BLaER1 (cell line): ENCODE results near the gene CTU2.

Source experiments
- H3K27ac ChIP-seq: shearing (Covaris generic); formaldehyde crosslinking; 2 replicates; pipeline ENCODE4 v1.8.1; 2022
- H3K27me3 ChIP-seq: shearing (Covaris generic); formaldehyde crosslinking; 2 replicates; pipeline ENCODE4 v1.8.1; 2022
- H3K36me3 ChIP-seq: shearing (Covaris generic); formaldehyde crosslinking; 2 replicates; pipeline ENCODE4 v1.8.1; 2022
- H3K4me1 ChIP-seq: shearing (Covaris generic); formaldehyde crosslinking; 2 replicates; pipeline ENCODE4 v1.8.1; 2022
- H3K4me2 ChIP-seq: shearing (Covaris generic); formaldehyde crosslinking; 2 replicates; pipeline ENCODE4 v1.8.1; 2022
- H3K4me3 ChIP-seq: shearing (Covaris generic); formaldehyde crosslinking; 2 replicates; pipeline ENCODE4 v1.8.1; 2022
- H3K9ac ChIP-seq: shearing (Covaris generic); formaldehyde crosslinking; 2 replicates; pipeline ENCODE4 v1.8.1; 2022
- H3K9me3 ChIP-seq: shearing (Covaris generic); formaldehyde crosslinking; 2 replicates; pipeline ENCODE4 v1.8.1; 2022
- H4K20me1 ChIP-seq: shearing (Covaris generic); formaldehyde crosslinking; 2 replicates; pipeline ENCODE4 v1.8.1; 2022
- Cebpa-rat ChIP-seq: shearing (Covaris generic); IDR thresholded peaks from 2 replicates; pipeline ENCODE4 v1.8.1; 2022

CTU2 gene

DNA sequence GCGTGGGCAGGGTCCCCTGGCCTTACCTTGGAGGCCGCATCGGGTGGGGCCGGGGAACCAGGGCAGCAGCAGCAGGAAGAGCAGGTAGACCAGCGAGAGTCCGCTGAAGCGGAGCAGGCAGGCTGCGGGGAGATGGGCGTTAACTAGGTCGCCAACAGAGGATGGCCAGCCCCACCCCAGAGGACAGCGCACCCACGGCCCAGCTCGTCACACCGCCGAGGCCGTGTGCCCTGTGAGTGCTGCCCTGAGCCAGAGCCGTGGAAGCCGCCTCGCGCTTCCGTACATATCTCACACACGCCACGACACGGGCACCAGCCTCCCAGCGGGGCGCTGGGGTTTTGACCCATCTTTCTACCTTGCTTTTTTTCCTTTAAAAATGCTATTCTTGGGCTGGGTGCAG is 43.1 kb downstream of the CTU2 start:
- TF ChIP-seq Cebpa-rat, result no peak
- Histone ChIP-seq H3K4me3 (no peak overlapping the region), H3K27me3 (no peaks in the 10 kb centered on the region), H3K4me1 (peaks cover 89% of the 10 kb centered on the region), H3K9ac (no peak overlapping the region), H3K36me3 (peaks cover 44% of the 10 kb centered on the region), H3K9me3 (no peaks in the 10 kb centered on the region), H3K27ac (no peak overlapping the region), H4K20me1 (peaks cover 95% of the 10 kb centered on the region), H3K4me2 (0 out of 2 replicates have a peak overlapping the region, but pooled peaks have one; percentile 5)

DNA sequence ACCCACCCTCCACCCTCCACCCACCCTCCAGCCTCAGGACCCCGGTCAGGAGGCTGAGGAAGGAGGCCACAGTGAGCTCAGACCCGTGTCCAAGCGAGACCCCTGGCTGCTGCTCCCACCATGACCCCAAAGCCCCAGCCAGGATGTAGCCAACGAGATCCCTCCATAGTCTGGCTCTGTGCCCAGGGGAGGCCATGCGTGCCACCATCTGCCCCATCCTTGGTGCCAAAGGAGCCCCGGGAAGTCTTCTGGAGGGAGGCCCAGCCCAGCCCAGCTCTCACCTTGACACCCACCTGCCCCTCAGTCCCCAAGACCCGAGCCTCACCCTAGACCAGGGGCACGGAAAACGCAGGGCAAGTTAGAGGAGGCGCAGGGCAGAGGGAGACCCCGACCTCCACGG is 44.6 kb downstream of the CTU2 start:
- Histone ChIP-seq H3K4me2 (peak overlapping the region; percentile 56), H3K4me1 (peaks cover 86% of the 10 kb centered on the region), H4K20me1 (peaks cover 95% of the 10 kb centered on the region), H3K36me3 (peaks cover 56% of the 10 kb centered on the region), H3K27me3 (no peaks in the 10 kb centered on the region), H3K9me3 (no peaks in the 10 kb centered on the region), H3K27ac (peak overlapping the region; percentile 49; the same call in 1 of the 2 replicates), H3K4me3 (no peak overlapping the region), H3K9ac (no peak overlapping the region)
- TF ChIP-seq Cebpa-rat, result no peak

DNA sequence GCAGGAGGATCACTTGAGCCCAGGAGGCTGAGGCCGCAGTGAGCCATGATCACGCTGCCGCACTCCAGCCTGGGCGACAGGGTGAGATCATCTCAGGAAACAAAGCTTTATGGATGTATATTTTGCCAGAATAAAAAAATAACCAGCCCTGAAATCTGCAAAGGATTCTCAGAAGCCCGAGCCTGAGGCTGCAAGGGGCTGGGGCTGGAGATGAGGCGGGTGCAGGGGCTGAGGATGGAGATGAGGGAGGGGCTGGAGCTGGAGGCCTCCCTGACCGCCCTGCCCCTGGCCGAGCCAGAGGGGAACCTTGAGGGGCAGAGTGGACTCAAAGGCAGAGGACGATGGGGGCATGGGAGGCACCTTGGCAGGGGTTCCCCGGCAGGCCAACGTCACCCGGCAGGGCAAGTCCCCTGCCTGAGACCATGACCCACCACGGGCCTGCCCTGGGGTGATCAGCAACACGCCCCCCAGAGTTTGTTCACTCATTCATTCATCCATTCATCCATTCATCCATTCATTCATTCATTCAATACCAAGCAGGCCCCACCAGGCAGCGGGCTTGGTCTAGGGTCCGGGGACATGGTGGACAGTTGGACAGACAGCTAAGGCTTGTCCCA is 46.2 kb downstream of the CTU2 start:
- Histone ChIP-seq H3K9ac (no peak overlapping the region), H3K4me1 (peaks cover 86% of the 10 kb centered on the region)
- TF ChIP-seq Cebpa-rat, result no peak

DNA sequence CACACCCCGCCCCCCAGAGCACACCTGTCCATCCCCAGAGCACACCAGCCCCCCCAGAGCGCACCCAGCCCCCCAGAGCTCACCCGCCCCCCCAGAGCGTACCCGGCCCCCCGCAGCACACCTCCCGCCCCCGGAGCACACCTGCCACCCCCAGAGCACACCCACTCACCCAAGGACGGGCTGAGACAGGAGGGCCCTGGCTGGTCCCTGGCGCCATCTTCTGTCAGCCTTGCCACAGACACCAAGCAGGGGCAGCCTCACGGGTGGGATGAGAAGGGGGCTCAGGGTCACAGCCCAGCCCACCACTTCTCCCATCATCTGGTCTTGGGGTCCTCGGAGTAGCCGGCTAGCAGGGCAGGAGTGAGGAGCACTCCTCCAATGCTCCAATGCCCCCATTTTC is 46.9 kb downstream of the CTU2 start:
- TF ChIP-seq Cebpa-rat, result no peak
- Histone ChIP-seq H3K4me1 (peaks cover 86% of the 10 kb centered on the region), H3K4me3 (no peak overlapping the region), H3K4me2 (no peak overlapping the region), H3K27me3 (no peaks in the 10 kb centered on the region), H3K27ac (no peak overlapping the region; the same call in 1 of the 2 replicates), H4K20me1 (peaks cover 95% of the 10 kb centered on the region), H3K36me3 (peaks cover 50% of the 10 kb centered on the region), H3K9ac (no peak overlapping the region), H3K9me3 (no peaks in the 10 kb centered on the region)

More for the DNA sequence above, 46.2 kb downstream of the CTU2 start:
- Histone ChIP-seq H3K4me3 (no peak overlapping the region), H4K20me1 (peaks cover 95% of the 10 kb centered on the region), H3K9me3 (no peaks in the 10 kb centered on the region), H3K36me3 (peaks cover 57% of the 10 kb centered on the region), H3K27me3 (no peaks in the 10 kb centered on the region), H3K27ac (no peak overlapping the region), H3K4me2 (peak overlapping the region; percentile 56; the same call in 1 of the 2 replicates)

DNA sequence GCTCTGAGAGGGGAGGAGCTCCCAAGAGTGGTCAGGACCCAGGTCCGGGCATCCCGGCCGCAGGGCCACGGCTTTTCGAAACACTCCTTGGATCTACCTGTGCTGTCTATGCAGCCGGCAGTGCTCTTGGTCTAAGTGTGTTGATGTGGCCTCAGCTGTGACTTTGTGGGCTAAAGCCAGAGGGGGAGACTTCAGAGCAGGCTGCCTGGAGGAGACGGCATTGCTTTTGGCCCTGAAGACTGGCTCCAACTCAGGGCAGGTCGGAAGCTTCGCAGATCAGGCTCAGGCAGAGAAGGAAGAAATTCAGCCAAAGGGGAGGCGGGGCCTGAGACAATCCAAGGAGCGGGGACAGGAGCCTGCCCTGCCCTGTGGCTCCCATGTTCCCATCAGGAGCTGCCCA is 47.3 kb downstream of the CTU2 start:
- no peak for TF ChIP-seq Cebpa-rat
- Histone ChIP-seq H3K9me3 (0 out of 2 replicates have a peak, but pooled peaks cover 3% of the 10 kb centered on the region), H3K4me1 (peaks cover 86% of the 10 kb centered on the region), H3K36me3 (peaks cover 49% of the 10 kb centered on the region), H3K4me3 (no peak overlapping the region), H3K27me3 (no peaks in the 10 kb centered on the region), H4K20me1 (peaks cover 95% of the 10 kb centered on the region), H3K9ac (no peak overlapping the region), H3K27ac (peak overlapping the region; percentile 46), H3K4me2 (peak overlapping the region; percentile 54)

DNA sequence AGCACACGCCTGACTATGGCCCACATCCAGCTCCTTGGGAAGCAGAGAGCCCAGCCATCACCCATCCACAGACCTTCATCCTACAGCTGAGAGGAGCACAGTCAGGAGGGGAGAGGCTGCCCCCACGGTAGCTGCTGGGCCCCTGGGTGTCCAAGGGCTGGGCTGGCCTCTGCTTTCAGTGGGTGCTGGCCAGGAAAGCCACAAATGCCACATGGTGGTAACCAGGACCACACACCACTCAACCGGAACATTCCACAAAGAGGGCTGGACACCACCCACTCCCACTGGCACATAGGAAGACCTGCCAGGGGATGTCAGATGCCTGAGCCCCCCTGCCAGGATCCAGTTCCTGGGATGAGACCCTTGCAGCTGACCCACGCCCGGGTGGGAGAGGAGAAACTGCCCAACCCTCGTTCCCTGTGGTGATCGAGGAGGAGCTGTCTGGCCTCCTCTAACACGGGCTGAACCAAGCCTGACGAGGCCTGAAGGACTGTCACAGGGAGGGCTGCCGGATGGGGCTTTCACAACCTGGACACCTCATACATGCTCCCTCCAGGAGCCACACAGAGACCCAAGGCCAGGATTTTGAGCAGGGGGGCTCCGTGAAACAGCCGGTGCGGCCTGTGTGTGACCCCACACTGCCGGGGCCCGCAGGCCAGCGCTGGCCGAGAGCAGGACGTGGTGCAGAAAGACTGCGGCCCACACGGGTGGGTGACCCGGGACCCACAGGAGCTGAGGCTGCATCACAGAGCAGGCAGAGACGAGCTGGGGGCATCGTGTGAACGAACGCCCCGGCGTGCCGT is 48.0 kb downstream of the CTU2 start:
- H3K4me3 ChIP-seq, result no peak overlapping the region
- H3K27me3 ChIP-seq, result no peaks in the 10 kb centered on the region
- H3K27ac ChIP-seq, result peak overlapping the region; percentile 46
- H3K9me3 ChIP-seq, result peaks cover 8% of the 10 kb centered on the region; the same call in 1 of the 2 replicates
- no peak for TF ChIP-seq Cebpa-rat
- H4K20me1 ChIP-seq, result peaks cover 97% of the 10 kb centered on the region
- H3K4me1 ChIP-seq, result peaks cover 88% of the 10 kb centered on the region
- H3K36me3 ChIP-seq, result peaks cover 53% of the 10 kb centered on the region
- H3K4me2 ChIP-seq, result peak overlapping the region; percentile 54
- peak overlapping the region; percentile 34; the same call in 1 of the 2 replicates for H3K9ac ChIP-seq

DNA sequence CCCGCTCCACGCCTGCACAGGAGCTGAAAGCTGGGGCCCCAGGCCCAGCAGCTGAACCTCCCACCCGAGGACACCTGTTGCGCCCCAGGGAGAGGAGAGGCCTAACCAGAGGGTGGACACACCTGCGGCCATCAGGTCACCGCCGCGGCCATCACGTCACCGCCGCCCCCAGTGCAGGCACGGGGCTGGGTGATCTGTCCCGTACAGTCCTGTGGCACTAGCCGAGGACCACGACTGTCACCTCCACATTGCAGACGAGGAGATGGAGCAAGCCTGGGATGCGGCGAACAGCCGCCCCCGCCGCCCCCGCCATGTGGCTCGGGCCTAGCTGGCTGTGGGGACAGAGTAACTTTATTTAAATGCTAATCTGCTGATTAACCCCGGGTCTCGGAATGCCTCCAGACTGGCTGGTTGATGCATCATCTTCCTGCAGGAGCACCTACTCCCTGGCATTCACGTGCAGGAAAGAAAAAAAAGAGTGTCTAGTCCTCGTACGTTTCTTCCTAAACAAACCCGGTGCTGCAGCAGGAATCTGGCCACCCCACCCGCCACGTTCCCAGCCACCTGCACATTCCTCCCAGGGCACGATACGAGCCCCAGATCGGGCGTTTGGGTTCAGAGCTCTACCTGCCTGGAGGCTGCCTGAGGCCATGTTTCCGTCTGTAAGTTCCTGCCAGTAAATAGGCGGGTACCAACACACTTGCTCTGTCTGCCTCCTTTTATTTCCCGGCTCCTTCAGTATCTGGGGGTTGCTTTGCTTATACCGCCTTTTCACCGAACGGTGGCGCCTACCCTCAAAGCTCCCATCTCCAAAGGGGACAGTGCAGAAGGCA is 48.8 kb downstream of the CTU2 start:
- Histone ChIP-seq H3K9ac (0 out of 2 replicates have a peak overlapping the region, but pooled peaks have one; percentile 34), H4K20me1 (peaks cover 97% of the 10 kb centered on the region), H3K27me3 (no peaks in the 10 kb centered on the region), H3K4me1 (peaks cover 90% of the 10 kb centered on the region), H3K27ac (0 out of 2 replicates have a peak overlapping the region, but pooled peaks have one; percentile 46), H3K9me3 (peaks cover 8% of the 10 kb centered on the region; the same call in 1 of the 2 replicates), H3K36me3 (peaks cover 50% of the 10 kb centered on the region), H3K4me2 (peak overlapping the region; percentile 54), H3K4me3 (no peak overlapping the region)
- no peak for TF ChIP-seq Cebpa-rat

DNA sequence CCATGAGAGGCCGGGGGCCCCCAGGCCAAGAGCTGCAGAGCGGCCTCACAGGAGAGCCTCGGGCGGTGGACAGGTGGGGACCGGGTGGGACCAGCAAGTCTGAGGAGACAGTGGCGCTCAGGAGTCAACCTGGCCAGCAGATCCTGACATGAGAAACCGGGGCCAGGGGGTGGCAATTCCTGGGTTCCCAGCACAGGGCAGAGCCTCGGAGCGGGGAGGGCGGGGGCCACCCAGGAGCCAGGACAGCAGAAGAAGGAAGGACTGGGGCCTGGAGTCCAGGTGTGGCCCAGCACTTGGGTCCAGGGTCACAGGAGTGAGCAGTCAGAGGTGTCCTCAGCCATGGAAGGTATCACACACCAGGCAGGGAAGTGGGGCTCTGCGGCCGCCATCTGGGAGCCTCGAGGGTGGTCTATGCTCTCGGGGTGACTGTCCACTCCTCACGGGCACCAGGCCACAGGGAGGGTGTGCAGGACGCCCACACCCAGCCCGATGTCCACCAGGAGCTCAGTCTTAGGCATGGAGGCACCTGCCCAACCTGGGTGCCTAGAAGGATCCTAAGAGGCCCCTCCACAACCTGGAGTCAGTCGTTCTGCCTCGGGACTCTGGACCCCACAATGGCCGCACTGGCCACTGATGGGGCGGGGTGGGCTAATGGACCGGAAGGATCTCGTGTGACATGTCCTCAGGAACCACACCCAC is 49.6 kb downstream of the CTU2 start:
- peaks cover 97% of the 10 kb centered on the region for H4K20me1 ChIP-seq
- no peak for TF ChIP-seq Cebpa-rat
- H3K27ac ChIP-seq, result no peak overlapping the region
- H3K4me1 ChIP-seq, result peaks cover 90% of the 10 kb centered on the region
- peaks cover 52% of the 10 kb centered on the region for H3K36me3 ChIP-seq
- no peaks in the 10 kb centered on the region for H3K27me3 ChIP-seq
- H3K9ac ChIP-seq, result no peak overlapping the region
- no peak overlapping the region for H3K4me3 ChIP-seq
- peaks cover 8% of the 10 kb centered on the region; the same call in 1 of the 2 replicates for H3K9me3 ChIP-seq
- no peak overlapping the region for H3K4me2 ChIP-seq
